Peyer's patch (tissue), 4 donors: ENCODE measurements around the gene AOC3.

ENCODE experiments used
- POLR2A ChIP-seq, 2 donors: fragments of 450-650 bp; IDR thresholded peaks; one replicate each; pipeline ENCODE4 v1.5.1; 2017; ENCODE audit warnings: antibody characterized with exemption in 2 of 2, mild to moderate bottlenecking in 2 of 2, moderate library complexity in 2 of 2
- TF ChIP-seq, protein P1 (sequence below), 6 experiments: fragments of 450-650 bp in 4 of 6; fragments of 200-600 bp in 2 of 6; sonication (generic) in 1 of 6; IDR thresholded peaks; one replicate each; pipeline ENCODE4 v1.5.1; 2017 to 2019; ENCODE audit warnings: antibody characterized with exemption in 6 of 6, mild to moderate bottlenecking in 3 of 6, moderate library complexity in 1 of 6

- TF ChIP-seq, protein P1, sequence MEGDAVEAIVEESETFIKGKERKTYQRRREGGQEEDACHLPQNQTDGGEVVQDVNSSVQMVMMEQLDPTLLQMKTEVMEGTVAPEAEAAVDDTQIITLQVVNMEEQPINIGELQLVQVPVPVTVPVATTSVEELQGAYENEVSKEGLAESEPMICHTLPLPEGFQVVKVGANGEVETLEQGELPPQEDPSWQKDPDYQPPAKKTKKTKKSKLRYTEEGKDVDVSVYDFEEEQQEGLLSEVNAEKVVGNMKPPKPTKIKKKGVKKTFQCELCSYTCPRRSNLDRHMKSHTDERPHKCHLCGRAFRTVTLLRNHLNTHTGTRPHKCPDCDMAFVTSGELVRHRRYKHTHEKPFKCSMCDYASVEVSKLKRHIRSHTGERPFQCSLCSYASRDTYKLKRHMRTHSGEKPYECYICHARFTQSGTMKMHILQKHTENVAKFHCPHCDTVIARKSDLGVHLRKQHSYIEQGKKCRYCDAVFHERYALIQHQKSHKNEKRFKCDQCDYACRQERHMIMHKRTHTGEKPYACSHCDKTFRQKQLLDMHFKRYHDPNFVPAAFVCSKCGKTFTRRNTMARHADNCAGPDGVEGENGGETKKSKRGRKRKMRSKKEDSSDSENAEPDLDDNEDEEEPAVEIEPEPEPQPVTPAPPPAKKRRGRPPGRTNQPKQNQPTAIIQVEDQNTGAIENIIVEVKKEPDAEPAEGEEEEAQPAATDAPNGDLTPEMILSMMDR (IDR thresholded peaks at IDR 0.05) = no peak
- no peak for TF ChIP-seq POLR2A (IDR thresholded peaks at IDR 0.05)
These were observed 21.4 kb downstream of the AOC3 start for GRCh38 chr17:42872251-42872965.
